HG02943 (cell line): ENCODE data around the gene ZDHHC11.
"Not testable (repeated sequence)": the region's sequence is repeated elsewhere in the genome, so short reads cannot be mapped to it uniquely, and the experiment has no call there.

Source experiments
- ATAC-seq: cut with Tn5 transposase; IDR thresholded peaks from one replicate; pipeline ENCODE4 v1.9.1; 2021; ENCODE audit warnings: mild to moderate bottlenecking, low read depth, moderate library complexity; ENCODE audit not compliant: unreplicated experiment

Gene ZDHHC11

DNA sequence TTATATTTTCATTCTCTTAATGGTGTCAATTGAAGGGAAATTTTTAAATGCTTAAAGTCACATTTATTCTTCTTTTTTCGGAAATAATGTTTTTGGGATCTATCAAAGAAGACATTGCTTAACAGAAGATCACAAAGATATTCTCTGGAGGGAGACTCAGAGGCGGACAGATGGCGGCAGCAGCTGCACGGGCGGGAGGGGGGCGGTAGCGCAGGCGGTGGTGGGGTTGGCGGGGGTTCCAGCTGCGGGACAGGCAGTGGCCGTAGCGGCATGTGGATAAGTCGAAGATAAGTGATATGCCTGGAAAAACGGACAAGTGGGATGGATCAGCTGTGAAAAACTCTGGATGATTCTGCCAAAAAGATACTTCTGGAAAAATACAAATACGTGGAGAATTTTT lies 34.6 kb downstream of the ZDHHC11 start:
- ATAC-seq = no peak

DNA sequence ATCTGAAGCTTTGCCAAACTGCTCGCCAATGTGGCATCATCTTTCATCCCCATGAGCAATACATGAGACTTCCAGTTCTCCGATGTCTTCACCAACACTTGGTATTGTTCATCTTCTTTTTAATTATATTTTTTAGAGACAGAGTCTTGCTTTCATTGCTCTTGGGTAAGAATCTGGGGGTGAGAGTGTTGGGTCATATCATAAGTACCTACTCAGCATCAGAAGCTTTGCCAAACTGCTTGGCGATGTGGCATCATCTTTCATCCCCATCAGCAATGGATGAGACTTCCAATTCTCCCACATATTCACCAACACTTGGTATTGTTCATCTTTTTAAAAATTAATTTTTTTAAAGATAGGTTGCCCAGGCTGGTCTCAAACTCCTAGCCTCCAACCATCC lies 35.3 kb downstream of the ZDHHC11 start:
- no peak for ATAC-seq

- not testable (repeated sequence) for ATAC-seq
Measured at GRCh38 chr5:813575-813974, 37.2 kb downstream of the ZDHHC11 start.

DNA sequence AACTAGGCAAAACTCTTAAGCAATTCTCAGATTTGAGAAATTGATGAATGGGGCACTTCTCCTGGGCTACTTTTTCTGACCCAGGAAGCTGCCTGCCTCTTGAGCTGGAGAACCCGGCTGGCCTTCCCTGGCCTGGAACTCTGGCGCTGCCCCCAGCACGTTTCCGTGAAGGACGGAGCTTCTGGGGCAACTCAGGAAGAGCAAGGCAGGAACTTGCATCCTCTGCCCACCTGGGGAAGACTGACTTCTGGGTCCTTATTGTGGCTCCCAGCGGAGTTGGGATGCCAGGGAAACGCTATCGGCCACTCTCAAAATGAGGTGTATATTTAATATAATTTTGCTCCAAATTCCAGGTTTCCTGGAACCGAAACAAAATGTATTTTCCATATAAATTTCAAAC lies 39.4 kb downstream of the ZDHHC11 start:
- ATAC-seq = not testable (repeated sequence)

GRCh38 chr5:807719-808514 lies 42.9 kb downstream of the ZDHHC11 start:
- ATAC-seq = not testable (repeated sequence)

DNA sequence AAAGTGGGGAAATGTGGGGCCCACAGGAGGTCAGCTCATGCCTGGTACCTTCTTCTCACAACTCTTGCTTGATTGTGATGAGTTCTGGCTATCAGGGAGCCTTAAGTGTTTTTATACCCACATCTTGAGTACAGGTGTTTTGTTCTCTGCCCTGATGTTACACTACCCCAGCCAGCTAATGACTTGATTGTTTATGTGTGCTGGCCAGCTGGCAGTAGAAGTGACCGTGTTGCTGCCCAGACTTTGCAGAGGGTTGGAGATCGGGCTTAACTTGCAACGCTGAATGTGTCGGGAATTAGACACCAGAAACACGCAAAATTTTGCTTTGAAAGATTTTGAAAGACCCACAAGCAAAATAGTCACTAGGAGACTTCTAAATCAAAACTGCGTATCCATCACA lies 49.3 kb downstream of the ZDHHC11 start:
- no peak for ATAC-seq

GRCh38 chr5:801055-801454 lies 49.7 kb downstream of the ZDHHC11 start:
- ATAC-seq = not testable (repeated sequence)

DNA sequence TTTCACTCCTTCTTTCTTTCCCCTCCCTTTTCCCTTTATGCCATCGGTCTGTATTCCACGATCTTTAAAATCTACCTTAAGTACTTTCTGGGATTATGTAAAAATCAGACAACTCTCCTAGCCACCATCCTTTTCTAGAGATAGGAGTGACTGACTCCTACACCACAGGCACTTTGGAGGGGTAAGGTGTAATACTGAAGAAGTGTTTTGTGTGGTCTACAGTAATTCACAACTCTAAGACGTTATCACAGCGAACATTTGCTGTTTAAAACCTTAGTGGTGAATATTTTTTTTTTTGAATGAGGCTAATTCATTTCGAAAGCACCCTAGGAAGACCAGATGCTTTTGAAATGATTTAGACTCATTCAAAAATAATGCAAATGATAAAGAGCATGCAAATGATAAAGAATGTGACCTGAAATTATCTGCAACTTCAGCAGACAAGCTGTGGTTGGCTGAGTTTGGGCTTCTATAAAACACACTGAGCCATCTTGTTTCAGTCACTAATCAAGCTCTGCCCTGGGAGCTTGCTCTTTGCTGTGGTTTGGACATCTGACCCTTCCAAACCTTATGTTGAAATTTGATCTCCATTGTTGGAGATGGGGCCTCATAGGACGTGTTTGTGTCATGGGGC lies 52.2 kb downstream of the ZDHHC11 start:
- not testable (repeated sequence) for ATAC-seq

DNA sequence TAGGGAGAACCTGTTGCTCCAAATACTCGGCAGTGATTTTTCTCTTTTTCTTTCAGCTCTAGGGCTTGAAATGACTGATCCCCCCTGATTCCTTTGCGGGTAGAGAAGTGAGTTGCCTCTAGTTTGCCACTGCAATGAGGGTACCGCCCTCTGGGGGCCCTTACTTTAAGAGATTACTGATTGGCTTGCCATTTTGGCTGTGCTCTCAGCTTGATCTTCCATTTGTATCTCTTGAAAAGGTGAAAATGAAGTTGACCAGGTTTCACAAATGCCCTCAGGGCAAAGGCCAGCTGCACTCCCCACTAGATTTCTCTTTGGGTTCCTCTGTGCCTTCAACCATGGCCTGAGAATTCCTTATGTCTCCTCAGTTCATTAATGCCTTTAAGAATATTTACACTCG lies 52.8 kb downstream of the ZDHHC11 start:
- not testable (repeated sequence) for ATAC-seq

DNA sequence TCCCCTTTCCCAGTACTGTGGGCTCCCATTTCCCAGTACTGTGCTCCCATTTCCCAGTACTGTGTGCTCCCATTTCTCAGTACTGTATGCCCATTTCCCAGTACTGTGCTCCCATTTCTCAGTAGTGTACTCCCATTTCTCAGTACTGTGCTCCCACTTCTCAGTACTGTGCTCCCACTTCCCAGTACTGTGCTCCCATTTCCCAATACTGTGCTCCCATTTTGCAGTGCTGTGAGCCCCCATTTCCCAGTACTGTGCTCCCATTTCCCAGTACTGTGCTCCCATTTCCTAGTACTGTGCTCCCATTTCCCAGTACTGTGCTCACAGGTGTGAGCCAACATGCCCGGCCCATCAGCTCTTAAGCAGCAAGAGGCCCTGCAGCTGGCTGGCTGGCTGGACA lies 54.9 kb downstream of the ZDHHC11 start:
- not testable (repeated sequence) for ATAC-seq

GRCh38 chr5:794948-795347 lies 55.8 kb downstream of the ZDHHC11 start:
- not testable (repeated sequence) for ATAC-seq

- not testable (repeated sequence) for ATAC-seq
Measured at GRCh38 chr5:788703-789102, 62.1 kb downstream of the ZDHHC11 start.

- not testable (repeated sequence) for ATAC-seq
Measured at GRCh38 chr5:787857-788233, 62.9 kb downstream of the ZDHHC11 start.

GRCh38 chr5:787224-787856 lies 63.4 kb downstream of the ZDHHC11 start:
- not testable (repeated sequence) for ATAC-seq

- not testable (repeated sequence) for ATAC-seq
Measured at GRCh38 chr5:785181-785705, 65.5 kb downstream of the ZDHHC11 start.

GRCh38 chr5:784428-785177 lies 66.2 kb downstream of the ZDHHC11 start, which contains the start of gene ZDHHC11B:
TSS of gene ZDHHC11B (minus strand) at chr5:784729. CDS start at chr5:766919, 17,810 bp downstream.
- ATAC-seq = not testable (repeated sequence)

GRCh38 chr5:783881-784427 lies 66.8 kb downstream of the ZDHHC11 start:
- not testable (repeated sequence) for ATAC-seq

- not testable (repeated sequence) for ATAC-seq
Measured at GRCh38 chr5:783049-783802, 67.6 kb downstream of the ZDHHC11 start.

- not testable (repeated sequence) for ATAC-seq
Measured at GRCh38 chr5:782356-782755, 68.4 kb downstream of the ZDHHC11 start.
